Adrenal gland (tissue), 12 donors: ENCODE data around the gene CISD1. TPM values are rescaled to one million over a fixed set of nuclear protein-coding genes. Genes with fewer than 3 reads are reported as not detected.
"Not testable (repeated sequence)": the region's sequence is repeated elsewhere in the genome, so short reads cannot be mapped to it uniquely, and the experiment has no call there.

Source experiments
- DNase-seq, 7 donors: peaks; one replicate each; pipeline ENCODE4 v3.0.0-alpha.2; 2019 to 2020
- H3K27ac ChIP-seq, 5 donors: fragments of 200-600 bp; sonication (generic) in 4 of 5; 1 replicate in 3 of 5; 2 replicates in 2 of 5; pipeline versions ENCODE4 v1.5.1 to v1.8.0; 2016 to 2020; ENCODE audit warnings: mild to moderate bottlenecking in 1 of 5
- H3K27me3 ChIP-seq: fragments of 200-600 bp; 2 replicates; pipeline ENCODE4 v1.8.0; 2021
- H3K36me3 ChIP-seq, 2 donors: fragments of 200-600 bp; replicated peaks in 1 of 2; 1 replicate in 1 of 2; 2 replicates in 1 of 2; pipeline versions ENCODE4 v1.5.1 to v1.8.0; 2018 to 2022
- H3K4me1 ChIP-seq, 2 donors: fragments of 200-600 bp; replicated peaks in 1 of 2; 1 replicate in 1 of 2; 2 replicates in 1 of 2; pipeline versions ENCODE4 v1.5.1 to v1.8.0; 2018 to 2021
- H3K4me3 ChIP-seq, 4 donors: fragments of 200-600 bp; sonication (generic) in 3 of 4; one replicate each; pipeline ENCODE4 v1.5.1; 2016 to 2018
- H3K9me3 ChIP-seq, 3 donors: fragments of 200-600 bp; sonication (generic) in 1 of 3; replicated peaks in 1 of 3; 1 replicate in 2 of 3; 2 replicates in 1 of 3; pipeline versions ENCODE4 v1.5.1 to v1.8.0; 2016 to 2021
- CTCF ChIP-seq, 6 experiments: fragments of 450-650 bp in 4 of 6; fragments of 200-600 bp in 2 of 6; sonication (generic) in 1 of 6; IDR thresholded peaks; 1 replicate in 5 of 6; 2 replicates in 1 of 6; pipeline versions ENCODE4 v1.5.1 to v1.8.0; 2016 to 2021; ENCODE audit warnings: antibody characterized with exemption in 6 of 6, mild to moderate bottlenecking in 2 of 6, moderate library complexity in 1 of 6
- POLR2A ChIP-seq, 2 donors: fragments of 450-650 bp; IDR thresholded peaks; one replicate each; pipeline ENCODE4 v1.6.1; 2017; ENCODE audit warnings: antibody characterized with exemption in 2 of 2, mild to moderate bottlenecking in 2 of 2, moderate library complexity in 1 of 2
- WGBS, 4 donors: extraction: QIAGEN DNeasy Blood & Tissue Kit in 2 of 4; methylation state at CpG; one replicate each; pipeline versions ENCODE4 v1.1.5 to v1.1.7; 2013 to 2017; 5-methylcytosine and 5-hydroxymethylcytosine counted together
- intact Hi-C, 2 donors: fragments of 100-400 bp; cut with DNase I; formaldehyde crosslinking; loops; one replicate each; pipeline versions ENCODE4 v1.14.1 to v1.15.0; 2022 to 2023
- polyA plus RNA-seq, 3 donors: library from polyadenylated mRNA; stranded (reverse); fragments of 200-250 nt in 2 of 3; fragments of 350-450 nt in 1 of 3; fragmentation: Illumina TruSeq in 1 of 3; extraction: RNeasy Lipid Tissue Mini Kit (QIAGEN cat#74804) in 1 of 3; gene quantifications; one replicate each; pipeline ENCODE4 v1.2.3, GENCODE V29; 2013 to 2014
- total RNA-seq, 9 donors: library from RNA; depleted of rRNA in 4 of 9; stranded (reverse); fragments of >200 nt in 4 of 9; fragments of 120-200 nt in 1 of 9; fragmentation: NEBNext Ultra II Directional in 1 of 9; extraction: Animal tissue kit (Norgen Biotek cat#: 25700) in 1 of 9; gene quantifications; one replicate each; pipeline versions ENCODE4 v1.1.0 to v1.2.4, GENCODE V29; 2013 to 2023
- donor health status: healthy with polysubstance abuse.
- donor health status: Bipolar disorder and iron deficiency.
- donor health status: DM: yes; HTN: yes; CAD: no.
- donor health status: DM: no; HTN: no; CAD: no.
- donor health status: DM: no; HTN: no; CAD: no.
- donor health status: DM: yes; HTN: yes; CAD: no.

The CISD1 gene
- total and polyA plus RNA-seq, 12 donors = 10.5 to 156 (median 40.4) TPM

DNA sequence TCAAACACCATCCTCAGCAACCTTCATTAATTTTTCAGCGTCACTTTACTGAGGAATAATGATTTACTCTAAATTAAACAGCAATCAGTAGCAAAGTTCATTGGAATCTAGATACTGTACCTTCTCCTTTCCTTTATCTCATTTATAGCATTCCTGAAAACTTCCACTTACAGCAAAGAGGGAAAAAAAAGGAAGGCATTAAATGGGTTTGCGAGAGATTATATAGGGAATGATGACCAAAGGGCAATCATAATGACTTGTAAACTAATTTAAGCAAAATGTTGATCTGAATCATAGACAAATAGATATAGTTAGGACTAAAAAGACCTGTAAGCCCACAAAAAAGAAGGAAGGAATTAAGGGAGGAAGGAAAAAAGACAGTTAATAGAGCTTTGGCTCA lies 43.3 kb upstream of the CISD1 start:
- no peak for TF ChIP-seq POLR2A (IDR thresholded peaks at IDR 0.05)
- no peak for TF ChIP-seq CTCF (IDR thresholded peaks at IDR 0.05)
- no peak overlapping the region for H3K4me3 ChIP-seq
- H3K4me1 ChIP-seq = no peaks in the 10 kb centered on the region
- peaks cover 0 to 6% (median 0%) of the 10 kb centered on the region in 3 donors for H3K9me3 ChIP-seq
- WGBS, 4 donors = 92 to 97% (median 96%) methylated on average over 2 of the region's 2 CpGs
- intact Hi-C loops = no loop called here
- no peaks in the 10 kb centered on the region for H3K36me3 ChIP-seq
- no peak for DNase-seq
- no peaks in the 10 kb centered on the region for H3K27me3 ChIP-seq
- H3K27ac ChIP-seq = no peak overlapping the region

GRCh38 chr10:58229856-58230255 lies 39.1 kb upstream of the CISD1 start:
- not testable (repeated sequence) for H3K36me3 ChIP-seq, H3K27me3 ChIP-seq

DNA sequence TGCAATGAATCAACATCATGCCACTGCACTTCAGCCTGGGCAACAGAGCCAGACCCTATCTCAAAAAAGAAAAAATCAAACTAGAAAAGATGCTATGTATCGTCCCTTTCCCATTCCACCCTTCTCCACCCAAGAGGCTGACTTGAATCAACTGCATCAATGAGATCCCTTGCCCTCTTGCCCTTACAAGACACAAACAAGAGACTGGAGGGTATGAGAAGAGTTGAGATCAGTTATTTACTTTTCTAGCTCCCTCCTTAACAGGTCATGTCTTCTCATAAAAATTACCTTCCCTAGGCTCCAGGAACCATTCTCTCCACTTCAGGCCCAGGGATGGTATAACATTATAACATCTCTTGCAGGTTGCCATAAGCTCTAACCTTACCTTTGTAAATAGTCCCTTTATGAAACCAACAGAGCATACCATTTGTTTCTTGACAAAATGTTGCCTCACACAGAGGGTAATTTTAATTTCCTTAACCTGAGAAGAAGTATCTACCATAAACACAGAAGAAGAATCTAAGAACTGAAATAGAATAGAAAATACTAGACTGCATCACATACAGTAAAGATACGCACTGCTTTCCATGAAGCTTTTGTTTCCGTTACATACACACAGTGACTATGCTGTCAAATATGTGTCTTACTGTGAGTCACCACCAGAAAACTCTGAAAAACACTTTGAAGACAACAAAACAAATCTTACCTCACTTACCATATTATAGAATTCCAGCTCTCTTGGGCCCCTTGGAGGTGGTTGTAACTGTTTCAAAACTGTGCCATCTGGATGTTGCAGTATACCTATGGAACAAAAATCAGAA lies 31.7 kb upstream of the CISD1 start:
- WGBS, 4 donors = 81 to 96% (median 89%) methylated on average over 3 of the region's 3 CpGs
- intact Hi-C loops = no loop called here
- no peak for DNase-seq
- Histone ChIP-seq H3K4me1 (no peaks in the 10 kb centered on the region), H3K36me3 (no peaks in the 10 kb centered on the region), H3K4me3 (no peak overlapping the region), H3K27me3 (no peaks in the 10 kb centered on the region), H3K9me3 (no peaks in the 10 kb centered on the region), H3K27ac (no peak overlapping the region)
- TF ChIP-seq CTCF (IDR thresholded peaks at IDR 0.05) (no peak), POLR2A (IDR thresholded peaks at IDR 0.05) (no peak)

More at GRCh38 chr10:58229856-58230255, 39.1 kb upstream of the CISD1 start:
- H3K4me1 ChIP-seq, H3K9me3 ChIP-seq, DNase-seq, intact Hi-C loops, H3K4me3 ChIP-seq, H3K27ac ChIP-seq: not testable (repeated sequence)
- 87 to 96% (median 94%) methylated on average over 4 to 7 of the region's 7 CpGs for WGBS, 4 donors

DNA sequence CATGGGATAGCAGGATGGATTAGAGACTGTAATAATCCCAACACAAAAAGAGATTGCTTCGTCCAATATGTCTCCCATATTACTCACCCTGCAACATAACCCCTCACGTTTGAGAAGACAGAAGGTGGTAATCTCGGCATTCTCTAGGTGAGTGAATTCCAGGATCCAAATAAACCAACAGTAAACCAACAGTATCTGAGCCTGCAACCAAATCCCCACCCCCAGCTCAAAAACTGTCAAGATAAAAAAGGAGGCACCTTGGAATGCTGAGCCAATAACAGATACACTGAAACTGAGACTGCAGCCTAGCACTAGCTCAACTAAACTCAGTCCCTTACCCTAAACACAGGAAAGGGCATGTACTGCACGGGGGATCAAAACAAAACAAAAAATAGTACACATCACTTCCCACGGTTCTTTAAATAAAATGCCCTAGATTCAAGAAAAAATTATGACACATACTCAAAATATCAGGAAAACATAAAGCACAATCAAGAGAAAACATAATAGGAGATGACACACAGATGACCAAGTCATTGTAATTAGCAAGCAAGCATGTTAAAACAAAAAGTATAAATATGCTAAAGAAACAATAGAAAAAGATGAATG lies 29.3 kb upstream of the CISD1 start:
- Histone ChIP-seq H3K4me1 (no peaks in the 10 kb centered on the region), H3K27ac (no peak overlapping the region), H3K36me3 (no peaks in the 10 kb centered on the region), H3K27me3 (no peaks in the 10 kb centered on the region), H3K4me3 (no peak overlapping the region), H3K9me3 (no peaks in the 10 kb centered on the region)
- TF ChIP-seq POLR2A (IDR thresholded peaks at IDR 0.05) (no peak), CTCF (IDR thresholded peaks at IDR 0.05) (no peak)
- no peak for DNase-seq
- intact Hi-C loops = no loop called here
- whole genome bisulfite sequencing, 4 donors = 65 to 84% (median 80%) methylated on average over 5 of the region's 5 CpGs
